ENCODE data around the gene FAM78B.

The FAM78B gene

DNA sequence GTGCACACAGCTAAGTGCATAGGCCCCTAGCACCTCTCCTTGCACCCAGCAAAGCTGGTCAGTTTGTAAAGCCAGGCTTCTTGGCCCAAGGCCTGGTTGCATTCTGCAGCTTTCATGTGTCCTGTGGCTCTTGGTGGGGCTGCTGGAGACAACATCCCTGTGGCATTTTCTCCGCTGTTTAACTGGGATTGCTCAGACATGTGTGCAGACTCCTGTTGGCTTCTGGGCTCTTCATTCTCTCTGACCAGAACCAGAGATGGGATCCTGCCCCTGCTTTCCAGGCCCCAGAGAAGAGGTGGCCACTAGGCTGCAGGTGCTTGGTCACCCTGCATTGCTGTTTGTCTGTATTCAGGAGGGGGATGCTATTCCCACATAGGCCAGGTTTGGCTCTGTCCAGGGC is 50.8 kb downstream of the FAM78B start:
- no peak for FAIRE-seq

DNA sequence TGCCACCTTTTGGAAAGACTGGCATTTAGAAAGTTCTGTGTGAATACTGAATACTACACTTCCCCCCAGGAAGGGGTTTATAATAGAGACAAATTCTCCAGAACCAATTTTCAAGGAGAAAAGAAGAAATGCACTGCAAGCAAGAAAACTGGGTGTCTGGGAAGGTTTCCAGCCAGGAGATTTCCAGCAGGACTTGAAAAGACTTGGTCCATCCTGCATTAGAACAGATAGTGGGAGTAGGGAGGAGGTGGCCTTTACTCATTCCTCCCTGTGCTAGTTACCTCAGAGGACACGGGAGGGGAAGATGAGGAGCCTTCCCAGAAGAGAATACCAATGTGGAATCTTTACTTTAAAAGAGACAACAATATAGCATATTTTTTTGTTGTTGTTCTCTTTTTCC is 52.4 kb downstream of the FAM78B start:
- FAIRE-seq: no peak

DNA sequence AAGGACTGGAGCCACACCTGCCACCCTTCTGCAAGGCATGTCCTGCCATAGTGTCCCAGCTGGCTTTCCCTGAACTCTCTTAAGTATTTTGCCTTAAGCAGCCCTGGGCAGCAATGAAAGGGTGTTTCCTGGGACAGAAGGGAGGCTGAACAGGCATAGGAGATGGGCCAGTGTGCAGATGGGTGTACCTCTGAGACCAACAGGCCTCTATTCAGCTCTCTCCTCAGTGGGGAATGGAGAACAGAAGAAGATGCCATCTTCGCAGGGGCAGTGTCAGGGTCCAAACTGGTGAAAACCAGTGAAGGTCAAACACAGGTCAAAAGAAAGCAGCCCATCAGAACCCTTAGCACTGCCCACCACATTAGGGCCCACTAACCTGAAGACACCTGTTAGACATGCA is 53.2 kb downstream of the FAM78B start:
- no peak for FAIRE-seq

DNA sequence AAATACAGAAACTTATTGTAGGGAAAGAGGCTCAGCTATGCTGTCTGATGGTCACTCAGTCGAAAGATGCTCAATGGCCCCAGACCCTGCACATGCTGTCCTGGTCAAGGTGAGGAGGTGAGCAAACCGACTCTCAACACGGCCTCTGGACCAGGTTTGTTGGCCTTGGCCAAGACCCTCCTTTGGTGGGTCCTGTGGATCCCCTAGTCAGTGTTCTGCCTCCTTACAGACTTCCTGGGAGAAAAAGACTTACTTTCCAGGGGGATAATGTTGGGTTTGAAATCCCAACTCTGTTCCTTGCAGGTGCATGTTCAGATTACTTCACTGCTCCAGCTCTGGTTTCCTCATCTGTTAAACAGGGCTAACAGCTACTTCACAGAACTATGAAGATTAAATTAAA is 53.8 kb downstream of the FAM78B start:
- FAIRE-seq: no peak

DNA sequence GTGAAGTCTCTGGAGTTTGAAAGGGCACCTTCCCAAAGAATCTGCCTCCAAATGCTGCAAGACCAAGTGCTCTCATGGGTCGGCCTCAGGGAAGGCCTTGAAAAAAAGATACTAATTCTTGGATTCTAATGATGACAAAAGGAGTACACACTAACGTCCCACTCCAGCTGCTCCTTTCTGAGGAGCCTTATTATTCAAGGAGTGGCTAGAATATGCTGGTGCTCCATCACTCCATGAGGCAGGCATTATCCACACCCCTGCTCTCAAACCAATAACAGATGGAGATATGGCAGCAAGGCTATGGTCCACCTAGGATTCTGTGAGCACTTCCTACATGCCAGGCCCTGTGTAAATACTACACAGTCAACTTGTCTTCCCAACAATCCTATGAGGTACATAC is 54.4 kb downstream of the FAM78B start:
- FAIRE-seq: no peak

DNA sequence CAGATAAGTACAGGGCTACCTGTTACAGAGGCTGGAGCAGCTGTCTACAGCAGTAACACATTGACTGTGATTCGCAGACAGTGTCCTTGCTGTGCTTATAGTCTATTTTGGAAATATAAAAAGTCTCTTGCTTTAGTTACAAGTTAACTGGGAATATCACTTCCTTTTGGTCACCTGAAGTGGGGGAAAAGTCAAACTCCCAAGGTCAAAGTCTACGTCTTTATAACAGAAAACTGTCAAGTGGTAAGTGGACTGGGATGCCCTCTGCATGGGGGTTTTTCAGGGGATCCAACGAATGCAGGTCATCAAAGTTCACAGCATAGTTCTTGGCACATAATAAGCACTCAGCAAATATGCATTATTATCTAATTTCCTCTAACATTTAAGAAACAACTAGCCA is 55.4 kb downstream of the FAM78B start:
- no peak for FAIRE-seq

DNA sequence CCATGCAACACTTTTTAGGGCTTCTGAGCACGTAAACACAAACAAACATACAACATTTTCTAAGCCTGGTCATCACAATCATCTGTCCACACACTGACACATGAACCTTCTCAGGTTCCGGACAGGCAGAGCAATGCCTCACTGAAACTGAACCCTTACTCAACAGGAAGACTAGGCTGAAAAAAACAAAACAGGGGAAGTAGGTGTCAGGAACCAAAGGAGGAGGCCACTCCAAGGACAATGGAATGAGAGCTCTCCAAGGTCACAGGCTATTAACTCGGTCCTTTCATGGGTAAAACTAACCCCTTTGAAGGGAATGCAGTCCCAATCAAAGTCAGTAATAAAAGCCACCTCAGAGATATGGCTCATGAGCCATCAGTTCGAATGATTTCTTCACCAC is 76.6 kb downstream of the FAM78B start:
- no peak for FAIRE-seq

DNA sequence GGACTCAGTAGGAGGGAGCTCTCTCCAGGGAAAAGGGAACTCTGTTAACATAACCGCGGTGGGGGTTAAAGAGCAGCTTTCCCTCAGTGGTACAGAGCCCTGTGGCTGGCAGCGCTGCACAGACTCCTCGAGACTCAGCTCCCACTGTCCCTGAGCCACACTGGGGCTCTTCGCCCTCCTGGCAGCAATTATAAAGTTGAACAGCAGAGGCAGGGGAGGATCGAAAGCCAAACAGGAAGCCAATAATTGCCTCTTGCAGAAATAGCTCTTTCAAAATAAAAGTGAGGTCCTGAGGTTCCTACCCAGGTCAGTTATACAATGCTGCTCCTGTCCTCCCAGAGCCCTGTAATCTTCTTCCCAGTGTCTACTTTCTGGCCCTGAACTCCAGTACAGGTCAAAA is 77.0 kb downstream of the FAM78B start:
- FAIRE-seq: no peak

DNA sequence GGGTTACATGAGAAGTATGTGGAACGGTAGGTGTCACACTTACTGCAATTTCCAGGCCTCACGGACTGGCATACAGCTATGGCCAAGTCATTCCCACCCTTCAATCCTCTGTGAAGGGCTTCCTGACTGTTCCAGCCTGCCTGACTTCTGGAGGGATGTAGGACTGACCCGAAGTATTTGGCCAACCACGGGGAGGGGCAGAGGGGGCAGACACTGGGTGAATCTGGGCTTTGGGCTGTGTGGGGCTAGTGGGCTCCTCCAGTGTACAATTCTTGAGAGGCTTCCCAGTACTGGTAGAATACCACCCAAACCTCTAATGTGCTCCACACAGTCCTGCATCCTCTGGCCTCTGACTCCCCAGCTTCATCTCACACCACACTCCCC is 78.2 kb downstream of the FAM78B start:
- no peak for FAIRE-seq

DNA sequence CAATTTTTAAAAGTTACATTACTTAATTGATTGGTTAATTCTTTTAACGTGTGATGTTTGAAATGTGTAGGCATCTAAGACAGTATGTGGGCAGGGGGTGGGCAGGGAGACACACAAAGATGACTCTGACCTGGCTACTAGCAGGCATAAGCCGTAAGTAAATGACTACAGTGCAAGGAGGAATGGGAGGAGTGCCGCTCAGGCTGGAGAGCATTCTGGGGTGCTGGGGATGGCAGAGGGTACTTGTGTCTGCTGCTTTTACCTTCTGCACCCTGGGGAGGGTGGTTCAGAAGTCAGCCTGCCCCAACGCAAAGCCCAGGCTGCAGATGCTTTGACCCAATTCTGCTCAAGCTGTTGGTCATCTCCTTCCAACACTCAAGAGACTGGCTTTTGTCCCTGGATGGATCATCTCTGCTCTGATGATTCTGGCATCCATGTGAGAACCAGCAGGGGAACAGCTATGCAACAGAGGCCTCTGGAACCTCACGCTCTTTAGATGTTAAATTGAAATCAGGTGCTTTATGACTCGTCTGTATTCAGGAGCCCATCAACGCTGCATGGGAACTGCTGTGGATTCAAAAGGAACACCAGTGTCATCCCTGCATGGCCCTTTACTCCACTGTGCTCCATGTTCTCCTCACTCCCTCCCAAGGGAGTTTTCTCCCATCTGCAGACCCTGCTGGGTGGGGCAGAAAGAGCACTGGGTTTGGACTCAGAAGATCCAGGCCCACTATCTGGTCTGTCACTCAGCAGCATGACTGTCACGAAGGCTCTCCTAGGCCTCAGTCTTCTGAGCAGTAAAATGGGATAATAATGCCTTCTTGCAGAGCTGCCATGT is 78.8 kb downstream of the FAM78B start:
- FAIRE-seq: no peak

DNA sequence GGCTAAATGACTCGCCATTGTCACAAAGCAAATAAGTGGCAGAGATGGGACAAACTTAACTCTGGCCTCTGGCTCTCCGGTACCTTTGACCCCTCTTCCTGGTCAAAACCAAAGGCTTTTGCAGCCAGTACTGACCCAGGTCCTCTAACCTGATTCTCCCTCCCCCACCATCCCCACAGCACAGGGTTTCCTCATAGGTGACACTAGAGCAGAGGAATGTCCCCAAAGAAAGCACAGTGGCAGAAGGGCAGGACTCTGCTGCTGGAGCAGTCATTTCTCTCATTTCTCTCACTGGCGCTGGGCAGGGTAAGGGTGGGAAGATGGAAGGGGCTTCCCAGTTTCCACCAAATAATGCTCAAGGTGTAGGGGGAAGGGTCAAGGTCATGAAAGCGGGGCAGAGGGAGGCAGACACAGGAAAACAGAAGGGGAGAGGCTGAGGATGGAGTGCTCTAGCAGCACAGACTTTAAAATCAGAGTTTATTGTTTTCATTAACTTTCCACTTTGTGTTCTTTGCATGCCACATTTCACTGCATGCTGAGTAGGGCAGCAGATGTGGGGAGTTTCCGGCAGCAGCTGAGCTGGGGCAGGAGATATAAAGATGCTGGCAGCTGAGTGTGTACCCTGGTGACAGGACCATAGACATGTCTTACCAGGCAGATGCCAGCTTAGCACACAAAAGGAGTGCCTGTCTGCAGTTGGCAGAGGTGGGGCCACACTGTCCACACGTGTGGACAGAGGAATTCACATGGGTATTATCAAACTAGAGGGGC is 80.5 kb downstream of the FAM78B start:
- FAIRE-seq: no peak

DNA sequence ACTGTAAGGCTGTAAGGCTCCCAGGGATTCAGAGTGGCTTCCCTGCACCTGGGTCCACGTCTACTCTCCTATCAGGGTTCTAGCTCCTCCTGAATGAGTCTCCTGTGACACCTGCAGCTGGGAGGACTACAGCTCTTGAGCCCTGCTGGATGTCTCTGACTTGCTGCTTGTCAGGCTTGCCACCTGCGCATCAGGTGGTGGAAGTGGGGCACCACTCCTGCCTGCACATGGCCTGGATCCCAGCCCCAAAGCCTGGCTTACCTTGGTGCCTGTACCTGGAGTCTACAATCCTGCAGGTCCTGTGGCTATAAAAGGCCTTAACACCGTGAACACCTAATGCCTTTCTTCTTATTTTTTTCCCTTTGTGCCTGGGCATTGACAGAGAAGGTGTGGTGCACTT is 82.2 kb downstream of the FAM78B start:
- no peak for FAIRE-seq

DNA sequence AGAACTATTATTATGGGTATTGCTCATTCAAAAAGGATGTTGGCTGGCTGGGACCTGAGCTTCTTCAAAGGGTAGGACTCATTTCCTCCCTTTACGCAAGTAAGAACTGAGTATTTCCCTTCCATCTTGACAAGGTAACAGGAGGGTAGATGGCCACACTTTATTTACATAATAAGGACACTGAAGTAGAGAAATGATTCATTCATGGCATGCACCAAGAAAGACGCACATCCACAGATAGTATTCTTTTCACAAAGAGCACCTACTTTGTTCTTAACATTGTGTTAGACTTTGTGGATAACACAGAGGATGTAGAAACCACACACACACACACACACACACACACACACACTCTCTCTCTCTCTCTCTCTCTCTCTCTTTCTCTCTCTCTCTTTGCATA is 82.9 kb downstream of the FAM78B start:
- no peak for FAIRE-seq

DNA sequence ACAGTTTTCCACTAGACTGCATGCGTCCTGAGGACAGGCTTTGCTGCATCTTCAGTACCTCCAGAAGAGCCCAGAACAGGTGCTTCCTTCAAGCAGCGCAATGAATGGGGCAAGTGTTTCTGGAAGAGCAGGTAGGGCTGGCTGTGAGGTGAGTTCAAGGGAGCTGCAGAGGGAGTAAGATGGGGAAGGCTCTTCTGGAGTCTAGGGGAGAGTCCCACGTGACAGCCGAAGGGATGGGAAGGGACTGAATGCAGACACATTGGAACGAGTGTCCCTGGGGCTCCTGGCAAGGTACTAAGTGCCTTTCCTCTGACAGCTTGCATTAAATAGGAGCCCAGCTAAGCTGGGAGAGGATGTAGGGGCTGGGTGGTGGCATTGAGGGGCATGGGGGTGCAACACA is 84.2 kb downstream of the FAM78B start:
- no peak for FAIRE-seq

DNA sequence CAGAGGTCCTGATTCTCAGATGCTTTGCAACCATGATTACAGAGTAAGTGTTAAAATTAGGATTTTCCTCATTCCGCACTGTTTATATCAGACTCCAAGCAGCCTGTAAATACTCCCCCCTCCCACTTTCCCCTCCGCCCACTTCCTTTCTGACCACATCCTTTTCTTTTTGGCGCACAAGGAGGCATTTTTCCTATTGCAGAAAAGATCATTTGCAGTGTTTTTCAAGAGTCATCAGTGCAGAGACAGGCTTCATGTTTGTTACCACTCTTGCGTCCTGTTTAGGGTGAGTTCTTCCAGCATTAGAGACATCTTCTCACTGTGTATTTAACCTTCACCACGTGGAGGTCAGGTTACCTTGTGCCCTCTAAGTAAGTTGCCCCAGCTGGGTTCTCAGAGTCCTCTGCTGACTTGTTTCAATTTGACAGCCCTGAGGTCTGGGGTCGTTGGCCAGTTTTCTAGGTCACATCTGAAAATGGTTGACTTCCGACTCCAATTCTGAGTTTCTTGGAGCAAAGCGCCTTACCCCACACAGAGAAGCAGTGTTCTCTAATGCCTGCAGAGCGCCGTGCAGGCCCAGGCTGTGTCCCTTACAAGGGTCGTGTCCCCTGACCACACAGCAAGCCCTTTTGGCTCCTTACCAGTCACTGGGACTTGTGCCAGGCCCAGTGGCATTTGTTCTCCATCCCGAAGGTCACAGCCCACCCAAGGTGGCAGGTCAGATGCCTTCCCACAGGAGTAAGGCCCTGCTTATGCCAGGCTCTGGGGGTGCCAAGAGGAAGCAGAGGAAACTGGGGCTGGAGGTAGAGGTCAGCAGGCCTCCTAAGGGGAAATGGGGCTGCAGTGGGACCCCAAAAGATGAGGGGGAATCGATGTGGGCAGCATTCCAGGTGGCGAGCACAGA is 85.6 kb downstream of the FAM78B start:
- FAIRE-seq: no peak

DNA sequence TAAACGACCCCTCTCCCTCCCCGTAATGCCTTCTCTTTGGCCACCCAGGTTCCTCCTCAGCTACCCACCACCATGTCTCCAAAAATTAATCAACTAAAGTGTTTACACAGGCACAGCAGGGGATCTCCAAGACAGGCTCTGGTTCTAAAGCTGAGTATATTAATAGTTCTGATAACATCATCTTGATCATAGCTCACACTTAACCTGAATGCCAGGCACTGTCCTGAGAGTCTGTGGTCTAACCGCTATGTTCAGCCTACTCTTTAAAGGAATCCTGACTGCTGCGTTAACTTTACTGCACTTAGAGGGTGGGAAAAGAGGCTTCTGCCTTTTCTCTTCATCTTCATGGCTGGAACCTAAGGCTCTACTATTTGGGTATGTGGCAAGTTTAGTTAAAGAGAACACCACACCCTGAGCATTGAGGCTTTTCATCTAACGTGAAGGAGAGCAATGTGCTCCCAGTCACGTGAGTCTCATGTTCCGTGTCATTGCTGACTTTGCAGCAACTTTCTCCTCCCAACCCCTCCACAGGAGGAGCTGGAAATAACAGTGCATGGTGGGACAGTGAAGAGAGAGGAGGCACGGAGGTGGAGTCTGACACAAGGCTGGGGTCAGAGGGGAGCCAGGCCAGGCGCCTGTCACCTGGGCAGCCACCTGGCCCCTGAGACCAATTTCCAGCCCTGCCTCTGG is 86.4 kb downstream of the FAM78B start:
- no peak for FAIRE-seq

DNA sequence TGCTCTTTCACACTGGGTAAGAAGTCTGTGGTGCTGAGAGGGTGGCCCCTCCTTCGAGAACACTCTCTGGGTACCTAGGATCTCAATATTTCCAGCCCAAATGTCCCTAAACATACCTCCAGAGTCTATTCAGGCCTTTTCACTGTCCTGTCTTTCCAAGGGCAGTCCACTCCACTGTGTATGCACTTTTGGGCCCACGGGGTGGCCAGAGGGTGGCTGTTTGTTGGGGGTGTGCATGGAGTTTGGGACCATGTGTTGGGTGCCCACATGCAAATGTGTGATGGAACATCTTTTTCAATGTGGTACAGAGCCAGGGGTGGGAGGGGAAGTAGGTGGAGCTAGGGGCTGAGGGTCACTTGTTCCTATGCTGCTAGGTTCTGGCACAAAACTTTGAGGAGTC is 87.5 kb downstream of the FAM78B start:
- FAIRE-seq: no peak

DNA sequence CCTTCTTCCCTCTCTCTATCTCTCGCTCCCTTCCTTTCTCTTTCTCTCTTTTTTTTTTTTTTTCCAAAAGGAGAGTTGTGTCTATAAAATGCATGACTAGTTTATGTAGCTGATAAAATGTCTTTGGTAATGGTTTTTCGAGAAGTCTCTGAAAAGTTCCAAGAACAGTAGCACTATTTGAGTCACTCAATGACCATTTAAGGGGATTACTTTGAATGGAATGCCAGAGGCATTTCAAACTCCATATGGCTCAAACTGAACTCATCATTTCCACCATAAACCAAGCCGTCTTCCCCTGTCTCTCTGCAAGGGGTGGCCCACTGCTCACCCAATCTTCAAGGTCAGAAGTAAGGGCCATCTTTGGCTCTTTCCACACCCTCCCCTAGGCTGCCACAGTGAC is 93.3 kb downstream of the FAM78B start:
- no peak for FAIRE-seq

DNA sequence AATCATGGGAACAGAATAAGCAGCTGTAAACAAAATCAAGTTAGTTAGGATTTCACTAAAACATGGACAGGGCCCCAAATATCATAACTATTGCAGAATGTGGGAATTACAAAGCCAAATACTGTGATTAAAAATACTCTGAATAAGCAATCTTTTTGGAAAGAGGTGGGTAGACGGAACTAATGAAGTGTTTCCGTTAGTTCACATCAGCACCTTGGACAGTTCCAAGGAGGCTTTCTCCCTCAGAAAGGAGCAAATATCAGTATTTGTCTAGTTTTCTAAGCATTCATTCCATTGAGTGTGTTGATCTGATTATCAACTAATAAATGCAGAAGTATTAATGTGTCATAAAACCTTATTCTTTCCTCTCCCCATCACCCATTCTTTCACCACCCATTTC is 97.4 kb downstream of the FAM78B start:
- FAIRE-seq: no peak

DNA sequence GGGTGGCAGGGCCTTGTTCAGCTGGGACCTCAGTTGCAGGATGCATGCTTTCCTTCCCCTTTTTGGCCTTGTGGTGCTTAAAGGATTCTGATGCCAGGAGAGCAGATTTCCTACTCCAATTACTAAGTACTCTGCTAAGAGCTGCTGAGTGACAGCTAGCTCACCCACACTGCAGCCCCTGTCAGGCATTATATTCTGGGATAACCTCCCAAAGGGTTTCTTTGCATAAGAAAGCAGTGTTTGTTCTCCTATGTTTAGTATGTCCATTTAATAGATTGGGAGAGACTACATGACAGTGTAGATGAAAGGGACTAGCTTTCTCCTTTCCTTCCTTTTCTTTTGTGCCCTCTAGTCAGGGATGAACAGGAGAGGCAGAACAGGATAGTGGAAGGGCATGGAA is 100.7 kb downstream of the FAM78B start:
- no peak for FAIRE-seq

DNA sequence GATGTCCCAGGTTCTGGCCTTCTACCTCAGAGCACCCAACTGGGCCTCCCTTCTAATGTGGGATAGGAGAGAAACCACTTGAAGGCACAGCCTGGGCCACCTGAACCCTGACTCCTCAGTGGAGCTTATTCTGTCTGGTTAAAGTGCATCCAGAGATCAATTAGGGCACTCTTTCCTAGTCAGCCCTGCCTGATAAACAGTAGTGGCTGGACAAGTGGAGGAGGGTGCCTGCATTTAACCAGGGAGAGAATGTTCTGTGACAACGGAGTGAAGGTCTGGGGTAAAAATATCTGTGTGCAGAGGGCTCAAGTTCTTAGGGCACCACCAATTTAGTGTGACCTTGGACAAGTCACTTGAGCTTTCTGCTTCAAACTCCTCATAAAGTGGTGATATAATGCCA is 101.8 kb downstream of the FAM78B start:
- no peak for FAIRE-seq

DNA sequence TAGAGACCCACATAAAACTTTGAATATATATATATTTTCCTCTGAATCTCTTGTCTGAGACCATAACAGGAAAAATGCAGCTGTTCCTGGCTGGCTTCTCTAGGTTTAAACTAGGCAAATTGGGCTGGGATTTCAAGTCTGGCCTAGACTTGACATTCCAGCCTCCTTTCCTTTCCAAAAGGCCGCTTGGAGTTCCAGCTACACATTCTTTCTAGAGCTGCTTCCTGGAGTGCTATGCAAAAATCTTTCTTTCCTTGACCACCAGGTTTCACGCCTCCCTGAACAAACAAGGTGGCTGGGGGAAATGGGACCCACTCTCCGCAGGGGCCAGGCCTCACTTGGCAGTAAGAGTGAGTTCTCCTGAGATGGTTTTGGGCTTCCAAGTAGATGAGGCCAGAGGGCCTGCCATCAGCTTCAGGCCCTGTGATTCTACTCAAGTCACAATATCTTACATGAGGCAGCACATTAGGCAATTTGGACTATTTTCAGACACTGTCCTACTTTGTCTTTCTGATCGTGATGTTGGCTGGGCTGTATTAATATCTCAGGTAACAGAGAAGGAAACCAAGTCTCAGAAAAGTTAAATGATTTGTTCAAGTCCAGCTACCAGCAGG is 102.4 kb downstream of the FAM78B start:
- no peak for FAIRE-seq
